ENCODE data around the gene PLPPR3.
A peak's percentile ranks its signal among the peaks of the same experiment; 100 is the strongest.

Gene PLPPR3

DNA sequence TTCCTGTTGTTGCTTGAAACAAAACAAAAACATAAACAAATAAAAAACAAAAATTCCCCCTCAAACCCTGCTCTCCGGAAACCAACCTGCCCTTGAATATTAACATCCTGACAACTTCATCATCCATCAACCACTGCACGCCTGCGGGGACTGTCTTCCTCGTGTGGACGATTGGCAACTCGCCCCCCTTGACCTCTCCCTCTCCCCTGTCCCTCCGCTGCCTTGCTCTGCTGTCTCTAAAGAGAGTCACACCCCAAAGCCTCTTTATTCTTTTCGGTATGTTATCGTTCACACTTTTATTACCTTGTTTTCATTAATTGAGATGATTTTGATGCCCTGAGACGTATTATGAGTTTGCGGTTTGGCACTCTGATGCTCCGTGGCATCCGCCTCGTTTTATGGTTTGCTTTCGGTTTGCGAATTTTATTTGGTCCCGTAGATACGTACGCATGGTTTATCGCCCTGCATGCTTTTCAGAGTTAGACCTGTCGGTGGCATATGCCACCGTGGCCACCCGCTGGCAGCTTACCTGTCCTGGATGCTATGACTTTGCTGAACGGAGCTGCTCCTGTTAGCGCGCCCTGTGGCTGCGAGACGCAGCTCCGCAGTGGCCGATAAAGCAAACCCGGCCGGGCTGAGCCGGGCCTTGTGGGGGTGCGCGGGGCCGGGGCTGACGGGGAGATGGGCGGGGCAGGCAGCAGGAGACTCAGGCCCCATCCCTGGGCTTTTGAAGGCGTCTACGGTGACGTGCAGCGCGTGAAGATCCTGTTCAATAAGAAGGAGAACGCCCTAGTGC, 13.9 kb downstream of the PLPPR3 start:
- no peak for DNase-seq

DNA sequence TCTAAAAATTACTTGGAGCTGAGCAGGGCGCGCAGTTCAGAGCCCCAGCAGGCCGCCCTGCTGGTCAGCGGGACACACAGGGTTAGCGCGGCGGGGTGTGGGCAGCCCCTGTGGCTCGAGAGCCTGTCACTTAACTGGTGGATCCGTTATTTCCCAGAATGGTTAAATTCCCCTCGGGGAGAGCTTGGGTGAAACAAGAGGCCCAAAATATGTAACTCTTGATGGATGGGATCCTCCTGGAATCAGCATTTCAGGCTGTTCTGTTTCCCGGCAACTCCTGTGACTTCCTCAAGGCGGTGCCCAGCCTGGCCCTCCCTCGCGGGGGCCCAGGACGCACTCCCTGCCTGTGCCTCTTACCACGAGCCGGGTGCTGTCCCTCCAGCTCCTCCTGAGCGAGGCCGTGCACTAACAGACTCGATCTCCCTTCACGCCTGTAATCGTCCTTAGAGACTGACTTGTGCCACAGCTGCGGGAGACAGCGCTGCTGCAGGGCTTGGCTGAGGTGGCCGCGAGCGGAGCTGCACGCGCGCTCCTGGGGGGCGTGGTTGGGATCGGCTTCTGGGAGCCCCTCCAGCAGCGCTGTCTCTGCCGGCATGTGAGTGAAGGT, 14.8 kb downstream of the PLPPR3 start:
- DNase-seq, result no peak

DNA sequence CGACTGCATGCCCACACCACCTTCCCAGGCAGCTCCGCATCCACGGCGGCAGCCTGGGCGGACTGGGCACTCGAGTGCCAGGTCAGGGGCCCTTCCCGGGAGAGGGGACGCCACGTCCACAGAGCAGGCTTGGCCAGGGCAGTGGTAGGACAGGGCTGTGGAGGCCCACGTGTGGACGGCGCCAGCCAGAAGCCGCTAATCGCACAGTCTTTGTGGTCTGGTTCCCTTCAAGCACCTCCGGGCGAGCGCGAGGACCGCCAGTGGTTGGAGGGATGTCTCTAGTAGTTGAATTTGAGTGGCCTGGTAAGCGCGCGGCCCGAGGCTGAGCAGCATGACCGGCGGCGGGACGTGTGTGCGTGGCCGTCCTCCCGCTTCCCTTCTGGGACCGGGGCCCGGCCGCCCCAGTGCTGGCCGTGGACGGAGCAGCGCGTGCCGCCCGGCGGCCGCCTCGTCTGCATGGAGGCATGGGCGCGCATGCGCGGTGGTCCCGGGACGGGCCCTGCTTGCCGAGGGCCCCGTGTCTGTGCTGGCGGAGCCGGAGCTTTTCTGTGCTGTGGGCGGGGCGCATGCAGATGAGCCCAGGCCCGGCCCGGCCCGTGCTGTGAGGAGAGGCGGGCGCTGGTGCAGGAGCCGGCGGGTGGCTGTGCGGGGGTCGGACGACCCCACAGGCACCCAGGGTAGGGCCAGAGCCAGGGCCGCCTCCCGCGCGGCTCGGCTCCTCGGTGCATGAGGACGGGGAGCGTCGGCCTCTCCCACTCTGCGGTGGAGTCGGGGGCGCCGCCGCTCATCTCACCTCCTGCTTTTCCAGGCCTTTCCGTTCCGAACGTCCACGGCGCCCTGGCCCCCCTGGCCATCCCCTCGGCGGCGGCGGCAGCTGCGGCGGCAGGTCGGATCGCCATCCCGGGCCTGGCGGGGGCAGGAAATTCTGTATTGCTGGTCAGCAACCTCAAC, 15.9 kb downstream of the PLPPR3 start:
- DNase-seq, result no peak

DNA sequence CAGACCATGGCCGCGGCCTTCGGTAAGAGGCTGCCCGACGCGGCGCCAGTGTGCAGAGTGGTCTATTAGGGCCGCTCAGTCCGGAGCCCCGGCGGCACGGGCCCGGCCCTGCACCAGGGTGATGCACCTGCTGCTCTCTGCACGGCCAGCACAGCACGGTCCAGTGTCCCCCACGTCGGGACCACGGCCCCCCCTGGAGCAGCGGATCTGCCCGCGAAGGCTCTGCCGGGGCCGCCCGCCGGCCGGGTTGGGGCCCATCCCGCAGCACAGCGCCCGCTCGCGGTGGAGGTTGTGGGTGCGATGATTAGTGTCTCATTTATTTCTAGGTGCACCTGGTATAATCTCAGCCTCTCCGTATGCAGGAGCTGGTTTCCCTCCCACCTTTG, 16.6 kb downstream of the PLPPR3 start:
- no peak for DNase-seq

DNA sequence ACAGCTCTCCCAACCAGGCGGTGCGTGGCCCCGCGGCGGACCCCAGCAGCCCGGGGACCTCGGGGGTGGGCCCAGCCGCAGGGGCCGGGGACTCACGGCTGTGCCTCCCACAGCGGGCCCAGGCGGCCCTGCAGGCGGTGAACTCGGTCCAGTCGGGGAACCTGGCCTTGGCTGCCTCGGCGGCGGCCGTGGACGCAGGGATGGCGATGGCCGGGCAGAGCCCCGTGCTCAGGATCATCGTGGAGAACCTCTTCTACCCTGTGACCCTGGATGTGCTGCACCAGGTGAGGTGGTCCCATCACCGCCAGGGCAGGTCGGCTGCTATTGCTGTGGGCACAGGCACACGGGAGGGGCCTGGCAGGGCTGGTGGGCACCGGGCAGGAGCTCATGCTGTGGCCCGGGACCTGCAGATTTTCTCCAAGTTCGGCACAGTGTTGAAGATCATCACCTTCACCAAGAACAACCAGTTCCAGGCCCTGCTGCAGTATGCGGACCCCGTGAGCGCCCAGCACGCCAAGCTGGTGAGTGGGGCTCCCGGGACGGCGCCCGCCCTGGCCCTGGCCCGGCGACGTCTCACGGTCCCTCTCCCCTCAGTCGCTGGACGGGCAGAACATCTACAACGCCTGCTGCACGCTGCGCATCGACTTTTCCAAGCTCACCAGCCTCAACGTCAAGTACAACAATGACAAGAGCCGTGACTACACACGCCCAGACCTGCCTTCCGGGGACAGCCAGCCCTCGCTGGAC, 17.2 kb downstream of the PLPPR3 start:
- DNase-seq, result no peak

DNA sequence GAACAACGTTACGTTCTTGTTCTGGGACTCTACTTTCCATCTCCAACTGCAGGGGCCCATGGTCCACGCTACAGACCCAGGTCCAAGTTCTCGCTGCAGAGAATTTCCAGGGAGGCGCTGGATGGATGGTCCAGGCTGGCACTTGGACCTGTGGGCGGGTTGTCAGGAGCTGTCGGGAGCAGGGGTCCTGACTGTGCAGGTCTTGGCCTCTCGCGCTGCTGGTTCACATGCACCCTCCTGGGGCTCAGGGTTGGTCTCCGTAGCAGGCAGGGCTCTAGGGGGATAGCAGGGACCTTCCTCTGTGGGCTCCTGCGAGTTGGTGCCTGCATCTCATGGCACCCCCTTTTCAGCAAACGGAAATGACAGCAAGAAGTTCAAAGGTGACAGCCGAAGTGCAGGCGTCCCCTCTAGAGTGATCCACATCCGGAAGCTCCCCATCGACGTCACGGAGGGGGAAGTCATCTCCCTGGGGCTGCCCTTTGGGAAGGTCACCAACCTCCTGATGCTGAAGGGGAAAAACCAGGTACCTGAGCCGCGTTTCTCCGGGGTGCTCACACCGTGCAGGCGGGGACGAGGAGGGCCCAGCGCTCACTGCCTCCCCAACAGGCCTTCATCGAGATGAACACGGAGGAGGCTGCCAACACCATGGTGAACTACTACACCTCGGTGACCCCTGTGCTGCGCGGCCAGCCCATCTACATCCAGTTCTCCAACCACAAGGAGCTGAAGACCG, 17.9 kb downstream of the PLPPR3 start:
- no peak for DNase-seq

DNA sequence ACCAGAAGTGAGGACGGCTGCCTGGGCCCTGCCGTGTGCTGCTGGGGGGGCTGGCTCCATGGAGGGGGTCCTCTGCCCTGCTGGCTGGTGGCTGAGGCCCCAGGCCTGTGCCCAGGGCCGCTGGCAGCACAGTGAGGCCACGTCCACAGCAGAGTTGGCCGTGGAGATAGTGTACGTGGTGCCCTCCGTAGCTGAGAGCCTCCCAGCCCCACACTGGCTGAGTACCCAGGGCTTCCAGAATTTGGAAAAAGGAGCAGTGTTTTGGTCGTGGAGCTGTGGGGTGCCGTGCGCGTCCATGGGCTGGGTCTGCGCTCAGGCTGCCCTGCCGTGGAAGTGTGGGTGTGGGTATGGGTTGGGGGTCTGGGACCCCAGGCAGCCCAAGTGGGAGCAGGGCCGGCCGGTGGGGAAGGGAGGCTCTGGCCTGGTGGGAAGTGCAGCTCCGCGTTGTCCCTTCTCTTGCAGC, 18.6 kb downstream of the PLPPR3 start:
- DNase-seq, result no peak

DNA sequence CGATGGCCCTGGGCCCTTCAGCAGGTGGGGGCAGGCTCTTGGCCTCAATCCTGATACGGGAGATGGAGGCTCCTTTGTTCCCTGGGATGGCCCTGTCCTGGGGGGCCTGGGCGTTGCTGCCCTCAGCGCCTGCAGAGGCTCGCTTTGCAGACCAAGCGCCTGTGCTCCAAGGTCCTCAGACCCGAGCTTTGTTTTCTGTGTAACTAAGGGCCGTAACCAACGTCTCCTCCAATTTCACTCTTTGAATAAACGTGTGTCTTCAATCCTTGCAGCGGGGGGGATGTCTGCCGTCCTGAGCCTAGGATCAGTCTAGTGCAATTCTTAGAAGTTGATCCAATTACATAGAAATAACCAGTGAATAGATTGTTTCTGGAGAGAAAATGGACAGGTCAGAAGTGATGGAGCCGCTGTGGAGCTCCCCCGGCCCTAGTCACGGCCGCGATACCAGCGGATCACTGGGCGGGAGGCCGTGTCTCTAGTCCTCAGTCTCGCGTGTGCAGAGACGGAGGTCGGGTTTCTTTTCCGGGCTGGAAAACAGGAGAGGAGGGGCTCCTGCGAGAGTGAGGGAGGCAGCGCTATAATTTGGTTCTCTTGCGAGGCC, 19.2 kb downstream of the PLPPR3 start:
- DNase-seq, result no peak

DNA sequence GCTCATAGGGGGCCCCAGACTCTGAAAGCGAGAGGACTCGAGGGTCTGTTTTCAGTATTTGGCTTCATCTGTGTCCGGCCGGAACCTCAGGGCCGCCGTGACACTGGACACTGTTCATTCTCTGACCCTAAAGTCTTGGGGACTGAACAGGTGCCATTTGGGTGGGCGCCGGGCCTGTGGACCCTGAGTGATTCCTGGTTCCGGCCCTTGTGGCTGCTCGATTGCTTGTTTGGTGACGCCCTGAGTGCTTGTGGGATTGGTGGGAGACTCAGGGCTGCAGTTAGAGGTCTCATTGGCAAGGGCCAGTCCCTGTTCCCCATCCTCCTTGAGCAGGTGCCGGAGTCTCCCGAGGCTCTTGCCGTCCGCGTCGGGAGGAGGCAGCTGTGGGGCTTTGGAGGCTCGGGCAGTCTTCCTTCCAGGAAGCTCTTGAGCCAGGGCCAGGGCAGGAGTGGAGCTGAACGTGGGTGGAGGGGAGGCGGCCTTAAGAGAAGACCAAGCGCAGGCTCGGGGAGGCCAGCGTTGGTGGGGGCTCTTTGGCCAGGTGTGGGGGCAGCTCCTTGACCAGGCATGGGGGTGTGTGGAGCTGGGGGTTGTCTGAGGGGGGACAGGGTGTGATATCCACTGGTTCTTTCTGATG, 19.8 kb downstream of the PLPPR3 start:
- no peak for DNase-seq

DNA sequence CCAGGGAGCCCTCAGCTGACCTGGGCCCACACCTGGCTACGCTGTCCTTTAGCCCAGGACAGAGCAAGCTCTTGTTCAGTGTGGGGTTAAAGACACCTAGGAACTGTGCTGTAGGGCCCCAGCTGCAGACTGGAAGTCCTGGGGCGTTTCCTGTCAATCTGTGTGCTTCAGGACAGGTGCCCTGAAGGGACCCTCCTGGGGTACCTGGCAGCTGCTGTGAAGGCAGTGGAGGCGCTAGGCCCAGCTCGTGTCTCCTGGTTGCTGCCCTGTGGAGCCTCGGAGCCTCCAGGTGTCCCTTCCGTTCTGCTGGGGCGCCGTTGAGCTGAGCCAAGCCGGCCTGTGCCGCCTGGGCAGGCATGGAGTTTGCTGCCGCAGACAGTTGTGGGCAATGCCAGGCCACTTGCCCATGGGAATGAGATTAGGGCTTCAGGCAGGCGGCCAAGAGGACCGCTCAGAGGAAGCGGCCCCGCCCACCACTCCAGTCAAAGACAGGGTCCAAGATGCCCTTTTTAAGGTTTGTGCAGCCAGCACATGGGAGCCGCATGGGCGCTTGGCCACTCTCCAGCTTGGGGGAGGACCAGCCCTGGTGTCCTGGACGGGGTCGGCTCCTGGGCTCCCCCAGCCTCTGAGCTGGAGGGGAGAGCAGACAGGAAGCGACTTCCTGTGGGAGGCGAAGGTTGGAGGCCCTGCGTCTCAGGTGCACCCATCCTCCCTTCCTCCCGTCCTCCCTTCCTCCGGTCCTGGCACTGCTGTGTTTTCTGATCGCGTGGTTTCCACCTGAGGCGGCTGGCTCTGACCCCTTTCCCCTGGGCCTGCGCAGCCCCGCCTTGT, 20.5 kb downstream of the PLPPR3 start:
- no peak for DNase-seq

DNA sequence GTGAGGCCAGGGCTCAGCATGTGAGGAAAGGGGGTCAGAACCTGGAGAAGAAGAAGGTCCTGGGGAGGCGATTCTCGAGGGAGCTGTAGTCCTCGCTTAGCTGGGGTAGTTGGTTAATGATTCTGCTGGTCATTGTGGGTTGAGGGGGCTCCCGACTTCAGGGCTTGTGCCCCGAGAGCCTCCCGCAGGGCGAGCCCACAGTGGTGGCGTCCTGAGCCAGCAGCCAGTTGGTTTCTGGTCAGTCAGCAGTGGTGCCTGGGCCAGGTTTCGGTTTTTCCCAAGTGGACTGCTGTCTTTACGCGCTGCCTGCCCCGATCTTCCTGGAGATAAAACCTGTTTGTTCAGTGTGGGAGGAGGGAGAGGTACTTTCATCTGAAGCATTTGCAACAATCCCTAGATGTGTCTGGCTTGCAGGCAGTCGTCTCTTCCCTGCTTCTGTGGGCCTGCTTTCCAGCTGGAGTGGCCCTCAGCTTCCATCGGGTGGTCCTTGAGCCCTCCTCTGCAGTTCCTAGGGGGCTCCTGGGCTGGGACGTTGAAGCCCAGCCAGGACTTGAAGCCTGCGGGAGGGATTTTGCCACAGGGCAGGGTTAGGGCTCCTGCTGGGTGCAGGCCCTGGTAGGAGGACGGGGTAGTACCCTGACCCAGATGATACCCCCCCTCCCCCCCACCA, 21.3 kb downstream of the PLPPR3 start:
- no peak for DNase-seq

DNA sequence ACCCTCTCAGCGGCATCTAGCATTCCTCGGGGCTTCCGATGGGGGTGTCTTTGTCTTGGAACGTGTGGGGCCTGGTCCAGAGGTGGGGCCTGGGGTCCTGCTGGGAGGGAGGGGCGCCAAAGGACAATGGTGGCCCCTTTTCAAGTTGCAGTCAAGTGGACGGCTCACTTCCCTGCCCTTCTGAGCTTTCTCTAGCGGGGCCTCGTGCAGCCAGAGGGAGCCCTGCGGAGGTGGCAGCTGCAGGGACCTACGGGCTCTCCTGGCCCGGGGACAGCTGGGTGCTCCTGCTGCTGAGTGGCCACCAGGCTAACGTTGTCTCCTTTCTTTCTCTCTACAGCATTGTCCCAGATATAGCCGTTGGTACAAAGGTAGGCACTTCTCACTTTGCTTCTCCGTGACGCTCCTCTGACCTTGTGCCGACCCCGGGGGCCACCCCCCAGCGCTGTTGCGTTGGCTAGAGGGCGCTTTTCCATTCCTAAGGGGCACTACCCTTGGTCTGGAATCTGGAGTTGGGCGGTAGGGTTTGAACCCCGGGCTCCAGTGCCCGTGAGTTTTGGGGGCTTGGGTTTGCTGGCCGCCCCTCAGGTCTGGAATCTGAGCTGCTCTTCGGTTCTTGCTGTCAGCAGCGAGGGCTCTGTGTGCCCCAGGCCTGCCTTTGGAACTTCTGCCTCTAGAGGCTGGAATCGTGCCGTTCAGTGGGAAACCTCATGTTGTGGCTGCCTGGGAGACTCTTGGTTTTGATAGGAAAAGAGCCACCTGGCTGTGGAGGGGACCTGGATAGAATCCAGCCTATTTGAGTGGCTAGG, 22.5 kb downstream of the PLPPR3 start:
- no peak for DNase-seq

DNA sequence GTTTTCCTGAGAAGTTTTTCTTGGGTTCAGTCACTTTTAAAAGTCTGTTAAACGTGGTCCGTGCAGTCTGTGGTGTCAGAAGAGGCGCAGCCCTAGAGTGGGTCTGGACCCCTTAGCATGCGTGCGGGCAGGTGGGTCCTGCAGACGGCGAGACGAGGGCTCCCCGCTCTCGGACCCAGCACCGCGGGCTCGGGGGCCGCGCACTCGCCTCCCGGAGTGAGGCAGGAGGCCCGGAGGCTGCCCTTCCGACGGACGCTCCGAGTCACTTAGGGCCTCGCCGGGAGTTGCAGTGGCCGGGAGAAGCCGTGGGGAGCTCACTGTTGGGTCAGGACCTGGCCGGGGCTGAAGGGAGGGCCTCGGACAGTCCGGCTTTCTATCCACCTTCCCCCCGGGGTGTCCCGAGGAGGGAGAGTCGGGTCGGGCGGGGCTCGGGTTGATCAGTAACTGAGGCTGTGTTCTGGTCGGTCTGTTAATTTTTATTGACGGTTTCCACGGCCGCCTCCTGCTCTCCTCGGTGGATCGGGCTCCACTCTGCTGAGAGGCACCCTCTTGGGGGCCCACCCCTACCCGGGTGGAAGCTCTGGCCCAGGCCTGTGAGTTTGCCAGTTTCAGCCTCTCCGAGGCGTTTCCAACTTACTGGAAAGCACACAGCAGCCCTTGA, 23.2 kb downstream of the PLPPR3 start:
- no peak for DNase-seq

DNA sequence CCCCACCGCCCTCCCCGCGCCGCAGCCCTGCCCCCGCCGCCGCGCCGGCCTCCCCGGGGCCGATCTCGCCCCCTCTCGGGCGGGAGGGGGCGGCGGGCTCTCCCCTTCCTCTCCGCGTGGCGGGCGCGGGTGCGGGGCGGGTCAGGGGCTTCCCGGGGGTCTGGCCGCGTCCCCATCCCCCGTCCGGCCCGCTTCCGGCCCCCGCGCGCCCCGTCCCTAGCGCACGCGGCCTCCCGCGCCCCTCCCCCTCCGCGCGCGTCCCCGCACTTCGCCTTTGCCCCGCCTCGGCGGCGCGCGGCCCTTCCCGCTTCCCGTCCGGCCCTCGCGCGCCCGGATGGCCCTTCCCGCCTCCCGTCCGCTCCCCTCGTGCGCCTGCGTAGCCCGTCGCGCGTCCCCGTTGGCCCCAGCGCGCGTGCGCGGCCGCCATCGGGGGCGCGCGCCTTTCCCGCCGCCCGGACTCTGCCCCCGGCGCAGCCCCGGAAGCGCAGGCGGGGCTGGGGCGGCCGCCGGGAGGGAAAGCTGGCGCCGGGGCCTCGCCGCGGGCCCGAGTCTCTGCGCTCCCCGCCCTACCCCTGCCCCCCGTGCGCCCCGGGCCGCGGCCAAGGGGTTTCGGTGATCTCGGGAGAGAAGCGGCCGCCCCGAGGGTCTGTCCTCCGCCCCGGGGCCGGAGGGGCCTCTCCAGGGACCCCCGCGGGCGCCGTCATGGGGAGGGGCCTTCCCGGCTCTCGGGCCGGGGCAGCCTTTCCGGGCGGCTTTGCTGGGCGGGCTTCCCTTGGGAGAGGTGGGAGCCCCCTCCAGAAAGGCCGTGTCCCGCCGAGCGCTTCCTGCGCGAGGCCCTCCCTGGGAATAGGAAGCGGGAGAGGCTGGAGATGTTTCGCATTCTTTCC, 24.0 kb downstream of the PLPPR3 start:
- peak; percentile 75 for DNase-seq

DNA sequence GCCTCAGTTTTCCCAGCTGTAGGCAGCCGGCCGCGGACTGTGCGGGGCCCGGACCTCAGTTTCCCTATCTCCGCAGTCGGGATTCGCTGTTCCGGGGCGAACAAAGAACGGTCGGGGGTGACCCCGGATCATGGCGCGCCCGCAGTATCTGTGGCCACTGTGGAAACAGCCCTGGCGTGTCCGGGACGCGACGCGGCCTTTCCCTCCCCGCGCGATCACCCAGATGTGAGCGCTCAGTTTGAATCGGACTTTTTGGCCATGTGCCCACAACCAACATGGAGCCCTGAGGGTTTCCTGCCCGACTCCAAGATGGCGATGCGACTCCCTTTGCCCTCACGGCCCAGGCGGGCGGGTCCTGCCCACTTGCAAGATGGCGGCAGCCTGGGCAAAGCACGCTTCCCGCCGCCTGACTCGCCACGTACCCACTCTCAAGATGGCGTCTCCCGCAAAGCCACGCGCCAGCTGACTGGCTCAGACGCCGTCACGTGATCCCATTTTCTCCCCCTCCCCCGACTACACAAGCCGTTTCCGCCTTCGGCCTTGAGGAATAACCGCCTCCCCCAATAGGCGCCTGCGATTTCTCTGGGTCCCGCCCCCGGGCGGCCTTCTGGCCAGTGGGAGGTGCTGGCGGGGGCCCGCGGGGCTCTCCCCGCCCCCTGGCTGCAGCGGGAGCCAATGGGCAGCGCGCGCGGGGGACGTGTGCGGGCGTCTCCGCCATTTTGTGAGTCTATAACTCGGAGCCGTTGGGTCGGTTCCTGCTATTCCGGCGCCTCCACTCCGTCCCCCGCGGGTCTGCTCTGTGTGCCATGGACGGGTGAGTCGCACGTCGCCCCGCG, 24.8 kb downstream of the PLPPR3 start, which contains the start of gene PTBP1:
Gene PTBP1, plus strand, starts transcription at position 761 of the 836 bp plus-strand sequence. Its CDS starts 46 bp downstream, at position 807.
- DNase-seq, result peak; percentile 99

Data from effector CD4-positive, alpha-beta T cell (primary cell).